K562 (cell line): ENCODE results near the gene FBXW11. TPM values are rescaled to one million over a fixed set of nuclear protein-coding genes. Genes with fewer than 3 reads are reported as not detected.

Source experiments
- ATAC-seq: fragments of 200-7000 bp; cut with Tn5 transposase; 3 replicates; pipeline ENCODE4 v1.9.1; 2020; ENCODE audit warnings: moderate library complexity
- BruUV-seq: library from RNA; stranded (reverse); fragments of 400-500 nt; replicated peaks from 2 replicates; lab custom pipeline; 2021; lab: Mats Ljungman, UMichigan
- CTCF ChIA-PET: fragments of 300-600 bp; formaldehyde crosslinking; extraction: SDS; loops from one replicate; lab custom pipeline; 2021; ENCODE audit warnings: low intra/inter-chr PET ratio; lab: Yijun Ruan, JAX
- POLR2A ChIA-PET: fragments of 300-600, 350-650 bp; sonication (Branson Sonifier 250); formaldehyde crosslinking; extraction: SDS; loops from one replicate; lab custom pipeline; 2021; ENCODE audit warnings: antibody characterized with exemption, inconsistent platforms; lab: Yijun Ruan, JAX
- DNase-seq, 4 experiments: peaks; one replicate each; pipeline versions ENCODE4 v3.0.0 to v3.0.0-alpha.2; 2011 to 2018; ENCODE audit warnings: low spot score in 3 of 4, mixed read lengths in 3 of 4; ENCODE audit errors: extremely low read depth in 1 of 4
- FAIRE-seq: peaks from 2 replicates; lab custom pipeline; 2011; peaks lifted over from hg19 to GRCh38; lab: Jason Lieb, UNC
- H2AFZ ChIP-seq: 2 replicates; pipeline ENCODE4 v1.6.0; 2011; ENCODE audit warnings: low read depth, low read length, control low read depth, inconsistent platforms
- H3K27ac ChIP-seq: fragments of 200-600 bp; 3 replicates; pipeline ENCODE4 v1.8.0; 2011; ENCODE audit warnings: low read depth, mild to moderate bottlenecking, control low read depth, inconsistent platforms, low read length, moderate library complexity, mixed read lengths; ENCODE audit errors: extremely low read depth
- H3K27me3 ChIP-seq, 2 experiments: fragments of 300-600 bp in 1 of 2; 2 replicates in 1 of 2; 3 replicates in 1 of 2; pipeline versions ENCODE4 v1.6.0 to v1.8.0; 2011; ENCODE audit warnings: inconsistent platforms in 2 of 2, low read length in 2 of 2, mild to moderate bottlenecking in 1 of 2, mixed read lengths in 1 of 2, moderate library complexity in 1 of 2; ENCODE audit not compliant: control insufficient read depth in 2 of 2, insufficient read depth in 2 of 2
- H3K36me3 ChIP-seq: fragments of 300-600 bp; 3 replicates; pipeline ENCODE4 v1.8.0; 2011; ENCODE audit warnings: mild to moderate bottlenecking, low read length, inconsistent platforms; ENCODE audit not compliant: control insufficient read depth, insufficient read depth
- H3K4me1 ChIP-seq, 2 experiments: fragments of 200-600 bp in 1 of 2; replicated peaks in 1 of 2; 2 replicates in 1 of 2; 3 replicates in 1 of 2; pipeline versions ENCODE4 v1.5.1 to v1.8.0; 2011; ENCODE audit warnings: inconsistent platforms in 2 of 2, low read length in 2 of 2, mild to moderate bottlenecking in 1 of 2, mixed read lengths in 1 of 2, moderate library complexity in 1 of 2; ENCODE audit not compliant: control insufficient read depth in 2 of 2, insufficient read depth in 2 of 2
- H3K4me2 ChIP-seq: 2 replicates; pipeline ENCODE4 v1.6.1; 2011; ENCODE audit warnings: low read length, control low read depth, inconsistent platforms, mixed read lengths; ENCODE audit not compliant: insufficient read depth
- H3K4me3 ChIP-seq: fragments of 200-600 bp; sonication (generic), shearing (Covaris generic); 2 replicates; pipeline ENCODE4 v1.5.1; 2016; ENCODE audit warnings: control low read depth, inconsistent platforms
- H3K79me2 ChIP-seq: fragments of 200-600 bp; 3 replicates; pipeline ENCODE4 v1.8.0; 2011; ENCODE audit warnings: low read length, inconsistent platforms; ENCODE audit not compliant: control insufficient read depth, insufficient read depth
- H3K9ac ChIP-seq, 2 experiments: 2 replicates each; pipeline versions ENCODE4 v1.6.0 to v1.6.1; 2011; ENCODE audit warnings: low read depth in 2 of 2, low read length in 2 of 2, control low read depth in 1 of 2, inconsistent platforms in 1 of 2, mild to moderate bottlenecking in 1 of 2, mixed read lengths in 1 of 2; ENCODE audit not compliant: insufficient read depth in 1 of 2
- H3K9me1 ChIP-seq: one replicate; pipeline ENCODE4 v1.6.0; 2011; ENCODE audit warnings: inconsistent platforms, mild to moderate bottlenecking, low read length, moderate library complexity; ENCODE audit not compliant: control insufficient read depth, insufficient read depth
- H3K9me3 ChIP-seq: replicated peaks from 2 replicates; pipeline ENCODE4 v1.5.1; 2011; ENCODE audit warnings: low read depth, low read length, inconsistent platforms; ENCODE audit not compliant: control insufficient read depth, insufficient read depth
- H4K20me1 ChIP-seq: replicated peaks from 2 replicates; pipeline ENCODE4 v1.6.1; 2011; ENCODE audit warnings: low read length, inconsistent platforms, mixed read lengths; ENCODE audit not compliant: control insufficient read depth, insufficient read depth
- ADNP ChIP-seq: fragments of 200-800 bp; sonication (Bioruptor generic); IDR thresholded peaks from 2 replicates; pipeline ENCODE4 v1.6.1; 2016; ENCODE audit warnings: missing genetic modification characterization, missing compliant biosample characterization
- BRCA1 ChIP-seq, 2 experiments: fragments of 450-650 bp in 1 of 2; sonication (generic) in 1 of 2; formaldehyde crosslinking in 1 of 2; IDR thresholded peaks; 2 replicates each; pipeline versions ENCODE4 v1.5.0 to v1.6.1; 2017 to 2020; ENCODE audit warnings: mild to moderate bottlenecking in 1 of 2, missing genetic modification reagents in 1 of 2
- CBX8 ChIP-seq: fragments of 200-600 bp; sonication (generic); IDR thresholded peaks from 2 replicates; pipeline ENCODE4 v1.6.1; 2012; ENCODE audit warnings: borderline replicate concordance, mixed run types, low read depth, mild to moderate bottlenecking, moderate library complexity, mixed read lengths, low read length, control low read depth, inconsistent platforms; ENCODE audit not compliant: poor library complexity, severe bottlenecking; ENCODE audit errors: extremely low read depth
- CCAR2 ChIP-seq: fragments of 200-400 bp; formaldehyde crosslinking; IDR thresholded peaks from 2 replicates; pipeline ENCODE4 v1.6.1; 2017; ENCODE audit warnings: mild to moderate bottlenecking, low read depth, low read length
- GTF2F1 ChIP-seq: IDR thresholded peaks from 2 replicates; pipeline ENCODE4 v1.6.1; 2011; ENCODE audit warnings: low read depth, low read length, improper control_type of control experiment
- RFX1 ChIP-seq: fragments of 450-650 bp; IDR thresholded peaks from 2 replicates; pipeline ENCODE4 v1.6.1; 2016; ENCODE audit warnings: mild to moderate bottlenecking, moderate library complexity
- YBX1 ChIP-seq: fragments of 450-650 bp; IDR thresholded peaks from 2 replicates; pipeline ENCODE4 v1.7.1; 2016; ENCODE audit warnings: mild to moderate bottlenecking
- ZBTB8A ChIP-seq: fragments of 450-650 bp; IDR thresholded peaks from 2 replicates; pipeline ENCODE4 v1.6.1; 2018; ENCODE audit warnings: mild to moderate bottlenecking, moderate library complexity; ENCODE audit not compliant: partially characterized antibody
- ZNF707 ChIP-seq: fragments of 250-450 bp; sonication (Bioruptor Pico); conservative IDR thresholded peaks from 2 replicates; pipeline ENCODE4 v1.8.0; 2022; ENCODE audit warnings: inconsistent platforms, mild to moderate bottlenecking, moderate library complexity
- ZNF77 ChIP-seq: fragments of 250-450 bp; sonication (Bioruptor Pico); IDR thresholded peaks from 2 replicates; pipeline ENCODE4 v1.5.0; 2020
- WGBS: fragments of 100-300 bp; shearing (Covaris generic); methylation state at CpG from one replicate; pipeline ENCODE4 v1.1.6; 2016; ENCODE audit warnings: low coverage, mixed read lengths; ENCODE audit not compliant: insufficient coverage; ENCODE audit errors: missing lambda C conversion rate; 5-methylcytosine and 5-hydroxymethylcytosine counted together
- in situ Hi-C: fragments of 300-500 bp; cut with MboI; formaldehyde crosslinking; loops from 4 replicates; pipeline ENCODE4 v1.15.0; 2018; ENCODE audit warnings: inconsistent platforms, mixed read lengths
- intact Hi-C: fragments of 100-400 bp; cut with micrococcal nuclease; formaldehyde crosslinking; loops from 2 replicates; pipeline ENCODE4 v1.14.2; 2022
- polyA plus RNA-seq, 8 experiments: library from polyadenylated mRNA; depleted of rRNA in 4 of 8; stranded (reverse) in 5 of 8; unstranded in 3 of 8; fragments of >200 nt; fragmentation: Nextera tagmentation in 2 of 8; fragmentation: Illumina TruSeq in 1 of 8; extraction: Ambion mirVana in 2 of 8; extraction: Trizol in 1 of 8; gene quantifications; 2 replicates each; pipeline versions ENCODE4 v1.2.1 to v1.2.3, GENCODE V29; 2011 to 2014; ENCODE audit warnings: inconsistent platforms in 1 of 8, missing spikeins in 1 of 8
- total RNA-seq, 7 experiments: library from RNA; depleted of rRNA in 6 of 7; stranded (reverse); fragments of >200 nt in 6 of 7; fragmentation: Illumina TruSeq in 2 of 7; extraction: Trizol in 2 of 7; gene quantifications; 2 replicates each; pipeline versions ENCODE4 v1.2.1 to v1.2.3, GENCODE V29; 2011 to 2021; ENCODE audit warnings: low replicate concordance in 1 of 7
- TF ChIP-seq, protein P1 (sequence below): sonication (generic); formaldehyde crosslinking; IDR thresholded peaks from 2 replicates; pipeline ENCODE4 v1.8.0; 2022; ENCODE audit warnings: mild to moderate bottlenecking, missing genetic modification reagents
- TF ChIP-seq, protein P2 (sequence below): fragments of 250-450 bp; sonication (Bioruptor Pico); IDR thresholded peaks from 2 replicates; pipeline ENCODE4 v1.5.0; 2022; ENCODE audit warnings: mild to moderate bottlenecking

Gene FBXW11
- total and polyA plus RNA-seq, 9 of the 15 experiments (the other 6 are each of a cell fraction or from before 2014, with no cell fraction given), result 3.0 to 28.6 (median 23.6) TPM

DNA sequence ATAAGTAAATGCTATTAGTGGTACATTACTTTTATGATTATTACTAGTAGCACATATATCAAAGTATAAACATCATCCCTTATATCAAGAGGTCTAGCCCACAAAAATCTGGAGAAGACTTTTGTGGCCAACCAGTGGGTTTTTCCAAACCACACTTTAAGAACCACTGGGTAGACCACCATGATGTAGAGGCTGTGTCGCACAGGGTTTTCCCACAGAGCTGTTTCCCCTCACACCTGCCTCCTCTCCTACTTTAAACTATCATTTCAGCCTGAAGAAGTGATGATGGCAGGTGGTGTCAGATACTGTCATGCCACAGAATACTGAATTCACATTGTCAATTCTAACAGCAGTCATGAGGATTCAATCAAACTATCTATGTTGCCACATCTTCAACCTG, 109.2 kb downstream of the FBXW11 start:
- Histone ChIP-seq H3K9me1 (no peaks in the 10 kb centered on the region), H3K36me3 (peaks cover 16% of the 10 kb centered on the region; the same call in 1 of the 3 replicates), H3K9me3 (no peaks in the 10 kb centered on the region), H3K4me2 (no peak overlapping the region), H3K27ac (no peak overlapping the region)
- BruUV-seq, result no TSS peak
- CTCF ChIA-PET, result no interaction called here
- intact Hi-C loops, result no loop called here
- 82% methylated on average over 1 of the region's 1 CpG for WGBS
- TF ChIP-seq ZBTB8A (no peak), ZNF707 (no peak), BRCA1 (IDR thresholded peaks at IDR 0.05) (no peak), BRCA1 (CRISPR knock-in tag; IDR thresholded peaks at IDR 0.05) (no peak), ADNP (no peak), RFX1 (no peak), GTF2F1 (no peak), CCAR2 (no peak), CBX8 (no peak), ZNF77 (CRISPR knock-in tag) (no peak), YBX1 (no peak)
- TF ChIP-seq, protein P1, sequence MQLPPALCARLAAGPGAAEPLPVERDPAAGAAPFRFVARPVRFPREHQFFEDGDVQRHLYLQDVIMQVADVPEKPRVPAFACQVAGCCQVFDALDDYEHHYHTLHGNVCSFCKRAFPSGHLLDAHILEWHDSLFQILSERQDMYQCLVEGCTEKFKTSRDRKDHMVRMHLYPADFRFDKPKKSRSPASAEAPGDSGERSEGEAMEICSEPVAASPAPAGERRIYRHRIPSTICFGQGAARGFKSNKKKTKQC, result no peak
- TF ChIP-seq, protein P2, sequence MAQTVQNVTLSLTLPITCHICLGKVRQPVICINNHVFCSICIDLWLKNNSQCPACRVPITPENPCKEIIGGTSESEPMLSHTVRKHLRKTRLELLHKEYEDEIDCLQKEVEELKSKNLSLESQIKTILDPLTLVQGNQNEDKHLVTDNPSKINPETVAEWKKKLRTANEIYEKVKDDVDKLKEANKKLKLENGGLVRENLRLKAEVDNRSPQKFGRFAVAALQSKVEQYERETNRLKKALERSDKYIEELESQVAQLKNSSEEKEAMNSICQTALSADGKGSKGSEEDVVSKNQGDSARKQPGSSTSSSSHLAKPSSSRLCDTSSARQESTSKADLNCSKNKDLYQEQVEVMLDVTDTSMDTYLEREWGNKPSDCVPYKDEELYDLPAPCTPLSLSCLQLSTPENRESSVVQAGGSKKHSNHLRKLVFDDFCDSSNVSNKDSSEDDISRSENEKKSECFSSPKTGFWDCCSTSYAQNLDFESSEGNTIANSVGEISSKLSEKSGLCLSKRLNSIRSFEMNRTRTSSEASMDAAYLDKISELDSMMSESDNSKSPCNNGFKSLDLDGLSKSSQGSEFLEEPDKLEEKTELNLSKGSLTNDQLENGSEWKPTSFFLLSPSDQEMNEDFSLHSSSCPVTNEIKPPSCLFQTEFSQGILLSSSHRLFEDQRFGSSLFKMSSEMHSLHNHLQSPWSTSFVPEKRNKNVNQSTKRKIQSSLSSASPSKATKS (CRISPR knock-in tag), result no peak
- TF ChIP-seq, all 486 proteins: peak for 0
- ATAC-seq (no peak), FAIRE-seq (no peak), DNase-seq (no peak)
- H4K20me1 ChIP-seq, result peaks cover 9% of the 10 kb centered on the region
- H3K9ac ChIP-seq, result no peak overlapping the region
- no peak overlapping the region for H2AFZ ChIP-seq
- H3K4me3 ChIP-seq, result no peak overlapping the region
- in situ Hi-C loops, result no loop called here
- H3K27me3 ChIP-seq, result no peaks in the 10 kb centered on the region
- POLR2A ChIA-PET, result no interaction called here
- H3K79me2 ChIP-seq, result no peaks in the 10 kb centered on the region
- H3K4me1 ChIP-seq, result no peaks in the 10 kb centered on the region
